WI38 (cell line): ENCODE data around the gene LCE5A.

Source experiments
- H3K4me3 ChIP-seq: 2 replicates; pipeline ENCODE4 v1.5.1; 2011; ENCODE audit warnings: low read depth, mild to moderate bottlenecking, control low read depth, low read length
- TF ChIP-seq, protein P1 (sequence below): IDR thresholded peaks from 2 replicates; pipeline ENCODE4 v1.5.1; 2012; ENCODE audit warnings: low read depth, mild to moderate bottlenecking, control low read depth, low read length

LCE5A gene

GRCh38 chr1:152516082-152516481 lies 5.5 kb downstream of the LCE5A start:
- TF ChIP-seq, protein P1, sequence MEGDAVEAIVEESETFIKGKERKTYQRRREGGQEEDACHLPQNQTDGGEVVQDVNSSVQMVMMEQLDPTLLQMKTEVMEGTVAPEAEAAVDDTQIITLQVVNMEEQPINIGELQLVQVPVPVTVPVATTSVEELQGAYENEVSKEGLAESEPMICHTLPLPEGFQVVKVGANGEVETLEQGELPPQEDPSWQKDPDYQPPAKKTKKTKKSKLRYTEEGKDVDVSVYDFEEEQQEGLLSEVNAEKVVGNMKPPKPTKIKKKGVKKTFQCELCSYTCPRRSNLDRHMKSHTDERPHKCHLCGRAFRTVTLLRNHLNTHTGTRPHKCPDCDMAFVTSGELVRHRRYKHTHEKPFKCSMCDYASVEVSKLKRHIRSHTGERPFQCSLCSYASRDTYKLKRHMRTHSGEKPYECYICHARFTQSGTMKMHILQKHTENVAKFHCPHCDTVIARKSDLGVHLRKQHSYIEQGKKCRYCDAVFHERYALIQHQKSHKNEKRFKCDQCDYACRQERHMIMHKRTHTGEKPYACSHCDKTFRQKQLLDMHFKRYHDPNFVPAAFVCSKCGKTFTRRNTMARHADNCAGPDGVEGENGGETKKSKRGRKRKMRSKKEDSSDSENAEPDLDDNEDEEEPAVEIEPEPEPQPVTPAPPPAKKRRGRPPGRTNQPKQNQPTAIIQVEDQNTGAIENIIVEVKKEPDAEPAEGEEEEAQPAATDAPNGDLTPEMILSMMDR = no peak
- H3K4me3 ChIP-seq = no peak overlapping the region

DNA sequence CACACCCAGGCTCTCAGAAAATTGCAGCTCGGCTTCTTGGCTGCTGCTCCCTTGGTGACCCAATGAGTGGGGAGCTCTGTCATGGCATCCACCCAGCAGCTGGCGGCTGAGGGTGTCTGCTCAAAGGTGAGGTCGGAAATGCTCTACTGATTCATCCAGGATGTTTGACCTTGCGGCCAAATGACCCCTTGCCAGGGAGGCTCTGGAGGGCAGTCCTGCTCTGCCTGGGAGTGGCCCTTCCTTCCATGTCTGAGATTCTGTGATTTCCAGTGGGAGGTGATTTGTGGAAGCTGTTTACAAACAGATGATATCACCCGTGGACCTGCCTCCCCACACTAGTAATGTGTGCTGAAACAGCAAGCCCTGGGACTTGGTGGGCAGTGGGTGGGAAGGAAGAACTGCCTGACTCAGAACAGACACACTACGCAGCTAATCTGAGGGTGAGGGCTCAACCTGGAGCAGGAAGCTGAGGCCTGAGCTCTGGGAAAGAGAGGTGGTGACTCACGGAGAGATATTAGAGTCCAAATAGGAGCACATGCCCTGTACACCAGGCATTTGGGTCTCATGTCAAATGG lies 6.7 kb downstream of the LCE5A start:
- H3K4me3 ChIP-seq = no peak overlapping the region
- TF ChIP-seq, protein P1 = no peak

GRCh38 chr1:152519851-152520250 lies 9.2 kb downstream of the LCE5A start:
- TF ChIP-seq, protein P1 = no peak
- H3K4me3 ChIP-seq = no peak overlapping the region

DNA sequence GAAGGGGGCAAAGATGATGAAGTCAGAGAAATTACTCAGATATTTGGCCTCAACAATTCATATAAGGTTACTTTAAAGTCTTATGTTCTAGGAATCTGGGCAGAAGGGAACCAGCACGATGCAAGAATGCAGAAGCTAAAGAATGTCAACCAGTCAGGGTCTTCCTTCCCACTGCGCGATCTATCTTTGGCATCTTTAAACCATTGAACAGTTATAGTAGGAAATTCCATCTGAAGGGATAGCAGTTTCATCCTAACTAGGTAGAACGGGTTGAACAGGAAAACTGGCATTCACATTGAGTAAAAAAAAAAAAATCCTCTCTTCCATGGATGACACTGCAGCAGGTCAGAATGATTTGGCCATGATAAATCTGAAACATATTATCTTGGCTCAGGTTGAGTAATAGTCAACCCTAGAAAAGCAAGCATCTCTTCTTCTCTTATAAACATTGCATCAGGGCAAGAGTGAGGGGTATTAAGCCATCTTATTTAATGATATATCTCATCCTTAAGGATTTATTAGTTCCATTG lies 10.0 kb downstream of the LCE5A start:
- H3K4me3 ChIP-seq = no peak overlapping the region
- TF ChIP-seq, protein P1 = no peak

GRCh38 chr1:152525080-152525641 lies 14.6 kb downstream of the LCE5A start:
- TF ChIP-seq, protein P1 = no peak

DNA sequence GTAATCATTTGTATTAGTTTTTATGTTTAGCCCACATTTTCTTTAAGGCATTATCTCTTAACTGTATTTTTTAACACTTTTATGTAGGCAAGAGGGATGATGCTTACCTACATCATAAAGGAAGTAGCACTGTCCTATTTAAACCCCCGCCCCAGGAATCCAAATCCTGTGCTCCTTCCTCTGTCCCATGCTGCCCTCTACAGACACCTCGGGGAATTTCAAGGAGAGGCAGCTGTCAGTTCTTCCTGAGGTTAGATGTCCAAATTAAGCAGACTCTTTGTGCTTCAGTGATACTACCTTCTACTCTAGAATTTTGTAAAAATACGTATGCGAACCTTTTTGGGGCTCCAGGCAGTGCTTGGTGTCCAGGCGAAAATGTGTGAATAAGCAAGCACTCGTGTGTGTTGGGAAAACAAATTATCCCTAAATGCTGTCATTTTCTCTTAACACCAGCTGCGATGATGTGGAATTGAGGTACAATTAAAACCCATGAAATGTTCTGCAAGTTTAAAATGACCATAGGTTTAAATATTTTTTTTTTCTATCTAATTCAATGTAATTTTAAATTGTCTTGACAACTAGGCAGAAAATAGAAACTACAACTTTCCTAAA lies 22.8 kb downstream of the LCE5A start:
- TF ChIP-seq, protein P1 = no peak
- H3K4me3 ChIP-seq = no peak overlapping the region

More at GRCh38 chr1:152525080-152525641, 14.6 kb downstream of the LCE5A start:
- no peak overlapping the region for H3K4me3 ChIP-seq

DNA sequence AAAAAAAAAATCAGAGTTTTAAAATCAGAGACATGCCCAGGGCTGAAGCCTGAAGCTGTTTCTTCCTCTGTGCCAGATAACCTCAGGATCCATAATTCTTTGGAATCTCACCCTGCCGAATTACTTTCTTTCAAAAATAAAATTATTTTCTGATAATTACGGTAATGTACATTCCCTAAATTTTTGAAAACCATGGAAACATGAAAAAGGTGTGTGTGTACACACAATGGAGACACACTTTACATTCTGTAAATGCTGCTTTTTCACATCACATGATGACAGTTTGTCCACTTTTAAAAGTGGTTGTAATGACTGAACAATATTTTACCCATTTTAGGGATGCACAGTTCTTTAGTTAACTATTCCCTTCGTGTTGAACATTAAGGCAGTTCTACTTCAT lies 25.2 kb downstream of the LCE5A start:
- TF ChIP-seq, protein P1 = no peak
- no peak overlapping the region for H3K4me3 ChIP-seq
